Testis (tissue), 2 donors: ENCODE measurements around the gene HES2.

Experiments used
- POLR2A ChIP-seq: fragments of 450-650 bp; IDR thresholded peaks from one replicate; pipeline ENCODE4 v1.6.1; 2017; ENCODE audit warnings: antibody characterized with exemption, mild to moderate bottlenecking, moderate library complexity
- TF ChIP-seq, protein P1 (sequence below), 3 experiments: fragments of 450-650 bp in 2 of 3; fragments of 200-600 bp in 1 of 3; sonication (generic) in 1 of 3; IDR thresholded peaks; one replicate each; pipeline ENCODE4 v1.5.1; 2016 to 2019; ENCODE audit warnings: antibody characterized with exemption in 3 of 3, mild to moderate bottlenecking in 2 of 3, moderate library complexity in 1 of 3

GRCh38 chr1:6378096-6378746, 41.5 kb downstream of the HES2 start:
- TF ChIP-seq, protein P1, sequence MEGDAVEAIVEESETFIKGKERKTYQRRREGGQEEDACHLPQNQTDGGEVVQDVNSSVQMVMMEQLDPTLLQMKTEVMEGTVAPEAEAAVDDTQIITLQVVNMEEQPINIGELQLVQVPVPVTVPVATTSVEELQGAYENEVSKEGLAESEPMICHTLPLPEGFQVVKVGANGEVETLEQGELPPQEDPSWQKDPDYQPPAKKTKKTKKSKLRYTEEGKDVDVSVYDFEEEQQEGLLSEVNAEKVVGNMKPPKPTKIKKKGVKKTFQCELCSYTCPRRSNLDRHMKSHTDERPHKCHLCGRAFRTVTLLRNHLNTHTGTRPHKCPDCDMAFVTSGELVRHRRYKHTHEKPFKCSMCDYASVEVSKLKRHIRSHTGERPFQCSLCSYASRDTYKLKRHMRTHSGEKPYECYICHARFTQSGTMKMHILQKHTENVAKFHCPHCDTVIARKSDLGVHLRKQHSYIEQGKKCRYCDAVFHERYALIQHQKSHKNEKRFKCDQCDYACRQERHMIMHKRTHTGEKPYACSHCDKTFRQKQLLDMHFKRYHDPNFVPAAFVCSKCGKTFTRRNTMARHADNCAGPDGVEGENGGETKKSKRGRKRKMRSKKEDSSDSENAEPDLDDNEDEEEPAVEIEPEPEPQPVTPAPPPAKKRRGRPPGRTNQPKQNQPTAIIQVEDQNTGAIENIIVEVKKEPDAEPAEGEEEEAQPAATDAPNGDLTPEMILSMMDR (IDR thresholded peaks at IDR 0.05): no peak
- TF ChIP-seq POLR2A: no peak
